ENCODE data around the gene SPEM3.

DNA sequence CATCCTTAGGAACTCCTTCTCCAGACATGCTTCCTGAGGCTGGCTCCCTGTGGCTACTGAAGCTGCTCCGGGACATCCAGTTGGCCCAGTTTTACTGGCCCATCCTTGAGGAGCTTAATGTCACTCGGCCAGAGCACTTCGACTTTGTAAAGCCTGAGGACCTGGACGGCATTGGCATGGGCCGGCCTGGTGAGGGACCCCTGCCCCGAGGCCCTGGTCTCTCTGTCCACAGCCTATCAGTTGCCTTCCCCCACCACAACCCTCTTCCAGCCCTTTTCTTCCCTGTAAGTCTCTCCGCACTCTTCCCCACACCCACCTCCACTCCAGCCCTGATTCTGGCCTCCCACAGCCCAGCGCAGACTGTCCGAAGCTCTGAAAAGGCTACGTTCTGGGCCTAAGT, 45.8 kb upstream of the SPEM3 start:
- TF ChIP-seq HEYL (CRISPR knock-in tag; IDR thresholded peaks at IDR 0.05), result no peak
- TF ChIP-seq, protein P1, sequence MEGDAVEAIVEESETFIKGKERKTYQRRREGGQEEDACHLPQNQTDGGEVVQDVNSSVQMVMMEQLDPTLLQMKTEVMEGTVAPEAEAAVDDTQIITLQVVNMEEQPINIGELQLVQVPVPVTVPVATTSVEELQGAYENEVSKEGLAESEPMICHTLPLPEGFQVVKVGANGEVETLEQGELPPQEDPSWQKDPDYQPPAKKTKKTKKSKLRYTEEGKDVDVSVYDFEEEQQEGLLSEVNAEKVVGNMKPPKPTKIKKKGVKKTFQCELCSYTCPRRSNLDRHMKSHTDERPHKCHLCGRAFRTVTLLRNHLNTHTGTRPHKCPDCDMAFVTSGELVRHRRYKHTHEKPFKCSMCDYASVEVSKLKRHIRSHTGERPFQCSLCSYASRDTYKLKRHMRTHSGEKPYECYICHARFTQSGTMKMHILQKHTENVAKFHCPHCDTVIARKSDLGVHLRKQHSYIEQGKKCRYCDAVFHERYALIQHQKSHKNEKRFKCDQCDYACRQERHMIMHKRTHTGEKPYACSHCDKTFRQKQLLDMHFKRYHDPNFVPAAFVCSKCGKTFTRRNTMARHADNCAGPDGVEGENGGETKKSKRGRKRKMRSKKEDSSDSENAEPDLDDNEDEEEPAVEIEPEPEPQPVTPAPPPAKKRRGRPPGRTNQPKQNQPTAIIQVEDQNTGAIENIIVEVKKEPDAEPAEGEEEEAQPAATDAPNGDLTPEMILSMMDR (IDR thresholded peaks at IDR 0.05), result no peak
- TF ChIP-seq RCOR1 (IDR thresholded peaks at IDR 0.05; ENCODE audit: low read depth, low read length), result no peak
- TF ChIP-seq POLR2A (IDR thresholded peaks at IDR 0.05; ENCODE audit: low read length), result no peak
- no peak for TF ChIP-seq HOXA7 (CRISPR knock-in tag; IDR thresholded peaks at IDR 0.05)
- TF ChIP-seq BHLHE40 (IDR thresholded peaks at IDR 0.05; ENCODE audit: low read depth, low read length), result no peak
- TF ChIP-seq ESRRA (IDR thresholded peaks at IDR 0.05; ENCODE audit: borderline replicate concordance, low read length), result no peak
- TF ChIP-seq SMC3 (IDR thresholded peaks at IDR 0.05), result no peak
- TF ChIP-seq, protein P2, sequence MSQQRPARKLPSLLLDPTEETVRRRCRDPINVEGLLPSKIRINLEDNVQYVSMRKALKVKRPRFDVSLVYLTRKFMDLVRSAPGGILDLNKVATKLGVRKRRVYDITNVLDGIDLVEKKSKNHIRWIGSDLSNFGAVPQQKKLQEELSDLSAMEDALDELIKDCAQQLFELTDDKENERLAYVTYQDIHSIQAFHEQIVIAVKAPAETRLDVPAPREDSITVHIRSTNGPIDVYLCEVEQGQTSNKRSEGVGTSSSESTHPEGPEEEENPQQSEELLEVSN (IDR thresholded peaks at IDR 0.05; ENCODE audit: borderline replicate concordance, low read depth), result no peak
- TF ChIP-seq, protein P3, sequence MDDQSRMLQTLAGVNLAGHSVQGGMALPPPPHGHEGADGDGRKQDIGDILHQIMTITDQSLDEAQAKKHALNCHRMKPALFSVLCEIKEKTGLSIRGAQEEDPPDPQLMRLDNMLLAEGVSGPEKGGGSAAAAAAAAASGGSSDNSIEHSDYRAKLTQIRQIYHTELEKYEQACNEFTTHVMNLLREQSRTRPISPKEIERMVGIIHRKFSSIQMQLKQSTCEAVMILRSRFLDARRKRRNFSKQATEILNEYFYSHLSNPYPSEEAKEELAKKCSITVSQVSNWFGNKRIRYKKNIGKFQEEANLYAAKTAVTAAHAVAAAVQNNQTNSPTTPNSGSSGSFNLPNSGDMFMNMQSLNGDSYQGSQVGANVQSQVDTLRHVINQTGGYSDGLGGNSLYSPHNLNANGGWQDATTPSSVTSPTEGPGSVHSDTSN (IDR thresholded peaks at IDR 0.05), result 0 out of 2 replicates have a peak, but pooled peaks have one; percentile 1

Data from A549 (cell line).